Keratinocyte (primary cell): ENCODE measurements around the gene CASK.

Experiments
- EZH2 ChIP-seq: IDR thresholded peaks from one replicate; pipeline ENCODE4 v1.6.1; 2012; ENCODE audit warnings: inconsistent platforms, mild to moderate bottlenecking, low read length, moderate library complexity
- TF ChIP-seq, protein P1 (sequence below), 3 experiments: IDR thresholded peaks in 1 of 3; conservative IDR thresholded peaks in 1 of 3; optimal IDR thresholded peaks in 1 of 3; 2 replicates in 2 of 3; 3 replicates in 1 of 3; pipeline versions ENCODE3 to v1.5.1; 2011; ENCODE audit warnings: low read length in 3 of 3, mild to moderate bottlenecking in 3 of 3, moderate library complexity in 2 of 3, control low read depth in 1 of 3, inconsistent platforms in 1 of 3; ENCODE audit not compliant: insufficient read depth in 2 of 3; ENCODE audit errors: extremely low read depth in 1 of 3

DNA sequence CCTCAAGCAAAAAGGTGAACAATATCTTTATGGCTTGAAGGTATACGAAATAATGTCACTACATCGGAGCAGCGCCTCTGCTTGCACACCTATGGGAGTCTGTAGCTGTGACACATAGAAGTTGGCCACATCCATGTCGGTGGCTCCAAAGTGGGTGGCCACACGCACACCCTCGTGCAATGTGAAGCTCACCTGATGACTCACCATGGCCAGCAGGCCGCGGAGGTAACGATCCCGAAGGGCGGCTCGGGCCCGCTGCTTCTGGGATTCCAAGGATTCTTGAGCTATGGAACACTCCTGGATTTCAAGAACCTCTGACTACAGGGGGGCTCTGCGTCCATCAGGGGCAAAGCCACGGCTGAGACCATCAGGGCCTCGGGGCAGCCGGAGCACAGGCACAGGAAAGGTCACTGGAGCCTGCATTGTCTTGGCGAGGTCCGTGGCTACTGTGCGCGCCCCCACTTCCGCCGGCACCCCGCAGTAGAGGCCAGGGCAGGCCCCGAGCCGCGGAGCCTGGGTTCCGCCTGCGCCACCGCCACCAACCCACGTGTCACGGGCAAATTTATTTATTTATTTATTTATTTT lies 451.0 kb downstream of the CASK start:
- TF ChIP-seq, protein P1, sequence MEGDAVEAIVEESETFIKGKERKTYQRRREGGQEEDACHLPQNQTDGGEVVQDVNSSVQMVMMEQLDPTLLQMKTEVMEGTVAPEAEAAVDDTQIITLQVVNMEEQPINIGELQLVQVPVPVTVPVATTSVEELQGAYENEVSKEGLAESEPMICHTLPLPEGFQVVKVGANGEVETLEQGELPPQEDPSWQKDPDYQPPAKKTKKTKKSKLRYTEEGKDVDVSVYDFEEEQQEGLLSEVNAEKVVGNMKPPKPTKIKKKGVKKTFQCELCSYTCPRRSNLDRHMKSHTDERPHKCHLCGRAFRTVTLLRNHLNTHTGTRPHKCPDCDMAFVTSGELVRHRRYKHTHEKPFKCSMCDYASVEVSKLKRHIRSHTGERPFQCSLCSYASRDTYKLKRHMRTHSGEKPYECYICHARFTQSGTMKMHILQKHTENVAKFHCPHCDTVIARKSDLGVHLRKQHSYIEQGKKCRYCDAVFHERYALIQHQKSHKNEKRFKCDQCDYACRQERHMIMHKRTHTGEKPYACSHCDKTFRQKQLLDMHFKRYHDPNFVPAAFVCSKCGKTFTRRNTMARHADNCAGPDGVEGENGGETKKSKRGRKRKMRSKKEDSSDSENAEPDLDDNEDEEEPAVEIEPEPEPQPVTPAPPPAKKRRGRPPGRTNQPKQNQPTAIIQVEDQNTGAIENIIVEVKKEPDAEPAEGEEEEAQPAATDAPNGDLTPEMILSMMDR (optimal IDR thresholded peaks at IDR 0.05 in 1 of 3, IDR thresholded peaks at IDR 0.05 in 1 of 3, conservative IDR thresholded peaks at IDR 0.05 in 1 of 3; ENCODE audit: extremely low read depth in 1 of 3, insufficient read depth in 2 of 3, low read length in 3 of 3), result no peak
- TF ChIP-seq EZH2, result no peak
